Transverse colon (tissue), 4 donors: ENCODE results near the gene RABEP1.

Experiments
- EP300 ChIP-seq: sonication (generic); formaldehyde crosslinking; IDR thresholded peaks from one replicate; pipeline ENCODE4 v1.6.1; 2017; ENCODE audit warnings: antibody characterized with exemption, low read depth
- POLR2A ChIP-seq: fragments of 450-650 bp; IDR thresholded peaks from one replicate; pipeline ENCODE4 v1.6.1; 2016; ENCODE audit warnings: antibody characterized with exemption, mild to moderate bottlenecking, moderate library complexity
- POLR2AphosphoS5 ChIP-seq, 3 donors: sonication (generic); formaldehyde crosslinking; IDR thresholded peaks; one replicate each; pipeline ENCODE4 v1.6.1; 2016; ENCODE audit warnings: antibody characterized with exemption in 3 of 3
- TF ChIP-seq, protein P1 (sequence below), 5 experiments: fragments of 200-600 bp in 3 of 5; fragments of 450-650 bp in 2 of 5; sonication (generic) in 3 of 5; IDR thresholded peaks; 1 replicate in 2 of 5; 2 replicates in 3 of 5; pipeline ENCODE4 v1.5.1; 2016 to 2017; ENCODE audit warnings: antibody characterized with exemption in 5 of 5, inconsistent platforms in 3 of 5, mild to moderate bottlenecking in 2 of 5, moderate library complexity in 1 of 5

DNA sequence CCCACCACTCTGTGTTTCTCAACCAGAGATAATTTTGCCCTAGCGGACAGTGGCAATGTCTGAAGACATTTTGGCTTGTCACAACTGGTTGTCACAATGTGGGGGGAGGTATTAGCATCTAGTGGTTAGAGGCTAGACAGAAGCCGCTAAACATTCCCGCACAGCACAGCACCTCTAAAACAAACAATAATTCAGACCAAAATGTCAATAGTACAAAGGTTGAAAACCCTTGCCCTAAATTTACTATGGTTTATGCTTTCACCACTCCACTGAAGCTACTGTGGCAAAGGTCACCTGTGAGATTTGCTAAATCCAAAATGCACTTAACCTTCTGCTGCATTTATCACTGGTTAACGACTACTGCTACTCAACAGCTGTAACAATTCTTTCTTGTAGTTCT, 123.3 kb downstream of the RABEP1 start:
- no peak for TF ChIP-seq POLR2A
- TF ChIP-seq, protein P1, sequence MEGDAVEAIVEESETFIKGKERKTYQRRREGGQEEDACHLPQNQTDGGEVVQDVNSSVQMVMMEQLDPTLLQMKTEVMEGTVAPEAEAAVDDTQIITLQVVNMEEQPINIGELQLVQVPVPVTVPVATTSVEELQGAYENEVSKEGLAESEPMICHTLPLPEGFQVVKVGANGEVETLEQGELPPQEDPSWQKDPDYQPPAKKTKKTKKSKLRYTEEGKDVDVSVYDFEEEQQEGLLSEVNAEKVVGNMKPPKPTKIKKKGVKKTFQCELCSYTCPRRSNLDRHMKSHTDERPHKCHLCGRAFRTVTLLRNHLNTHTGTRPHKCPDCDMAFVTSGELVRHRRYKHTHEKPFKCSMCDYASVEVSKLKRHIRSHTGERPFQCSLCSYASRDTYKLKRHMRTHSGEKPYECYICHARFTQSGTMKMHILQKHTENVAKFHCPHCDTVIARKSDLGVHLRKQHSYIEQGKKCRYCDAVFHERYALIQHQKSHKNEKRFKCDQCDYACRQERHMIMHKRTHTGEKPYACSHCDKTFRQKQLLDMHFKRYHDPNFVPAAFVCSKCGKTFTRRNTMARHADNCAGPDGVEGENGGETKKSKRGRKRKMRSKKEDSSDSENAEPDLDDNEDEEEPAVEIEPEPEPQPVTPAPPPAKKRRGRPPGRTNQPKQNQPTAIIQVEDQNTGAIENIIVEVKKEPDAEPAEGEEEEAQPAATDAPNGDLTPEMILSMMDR (IDR thresholded peaks at IDR 0.05) = no peak
- no peak for TF ChIP-seq POLR2AphosphoS5 (IDR thresholded peaks at IDR 0.05)
- no peak for TF ChIP-seq EP300
